ENCODE measurements around the gene GNB5. TPM values are rescaled to one million over a fixed set of nuclear protein-coding genes. Genes with fewer than 3 reads are reported as not detected.
"Not testable (repeated sequence)": the region's sequence is repeated elsewhere in the genome, so short reads cannot be mapped to it uniquely, and the experiment has no call there.

Gene GNB5
- total RNA-seq, 1 experiment from 2014 or later = 40.1 TPM

DNA sequence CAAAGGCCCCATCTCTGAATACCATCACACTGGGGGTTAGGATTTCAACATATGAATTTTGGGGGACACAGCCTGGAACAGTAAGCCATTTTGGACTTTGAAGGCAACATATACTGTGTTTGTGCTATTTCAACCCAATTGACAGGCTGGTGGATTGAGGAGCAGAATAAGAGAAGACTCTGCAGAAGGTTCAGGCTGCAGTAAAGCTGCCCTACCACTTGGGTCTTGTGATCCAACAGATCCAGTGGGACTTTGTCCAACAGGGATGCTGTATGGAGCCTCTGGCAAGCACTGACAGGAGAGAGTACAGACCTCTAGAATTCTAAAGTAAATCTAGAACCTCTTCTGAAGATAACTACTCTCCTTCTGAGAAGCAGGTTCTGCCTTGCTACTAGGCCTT is 77.5 kb downstream of the GNB5 start:
- DNase-seq (ENCODE audit: low read depth) = no peak

DNA sequence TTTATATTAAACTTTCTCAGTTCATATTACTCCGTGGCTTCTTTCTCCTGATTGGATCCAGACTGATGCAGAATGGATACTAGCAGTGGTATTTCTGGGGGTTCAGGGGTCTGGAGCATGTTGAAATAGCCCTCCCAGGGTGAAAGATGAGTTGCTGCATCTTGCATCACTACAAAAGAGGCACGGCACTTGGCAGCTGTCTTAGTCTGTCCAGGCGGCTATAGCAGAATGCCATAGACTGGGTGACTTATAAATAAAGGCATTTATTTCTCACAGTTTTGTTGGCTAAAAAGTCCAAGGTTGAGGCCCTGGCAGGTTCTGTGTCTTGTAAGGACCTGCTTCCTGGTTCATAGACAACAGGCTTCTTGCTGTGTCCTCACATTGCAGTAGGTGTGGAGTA is 78.0 kb downstream of the GNB5 start:
- peak; percentile 82 for DNase-seq (ENCODE audit: low read depth)

GRCh38 chr15:52112203-52112750 is 78.9 kb downstream of the GNB5 start:
- DNase-seq (ENCODE audit: low read depth) = no peak

- DNase-seq (ENCODE audit: low read depth) = no peak
Observed at GRCh38 chr15:52111517-52112202, 79.5 kb downstream of the GNB5 start.

GRCh38 chr15:52109559-52110451 is 81.4 kb downstream of the GNB5 start:
- no peak for DNase-seq (ENCODE audit: low read depth)

- no peak for DNase-seq (ENCODE audit: low read depth)
Observed at GRCh38 chr15:52107238-52107637, 84.0 kb downstream of the GNB5 start.

- DNase-seq (ENCODE audit: low read depth) = no peak
Observed at GRCh38 chr15:52106641-52107040, 84.6 kb downstream of the GNB5 start.

- no peak for DNase-seq (ENCODE audit: low read depth)
Observed at GRCh38 chr15:52105846-52106245, 85.3 kb downstream of the GNB5 start.

- DNase-seq (ENCODE audit: low read depth) = no peak
Observed at GRCh38 chr15:52104532-52105004, 86.6 kb downstream of the GNB5 start.

DNA sequence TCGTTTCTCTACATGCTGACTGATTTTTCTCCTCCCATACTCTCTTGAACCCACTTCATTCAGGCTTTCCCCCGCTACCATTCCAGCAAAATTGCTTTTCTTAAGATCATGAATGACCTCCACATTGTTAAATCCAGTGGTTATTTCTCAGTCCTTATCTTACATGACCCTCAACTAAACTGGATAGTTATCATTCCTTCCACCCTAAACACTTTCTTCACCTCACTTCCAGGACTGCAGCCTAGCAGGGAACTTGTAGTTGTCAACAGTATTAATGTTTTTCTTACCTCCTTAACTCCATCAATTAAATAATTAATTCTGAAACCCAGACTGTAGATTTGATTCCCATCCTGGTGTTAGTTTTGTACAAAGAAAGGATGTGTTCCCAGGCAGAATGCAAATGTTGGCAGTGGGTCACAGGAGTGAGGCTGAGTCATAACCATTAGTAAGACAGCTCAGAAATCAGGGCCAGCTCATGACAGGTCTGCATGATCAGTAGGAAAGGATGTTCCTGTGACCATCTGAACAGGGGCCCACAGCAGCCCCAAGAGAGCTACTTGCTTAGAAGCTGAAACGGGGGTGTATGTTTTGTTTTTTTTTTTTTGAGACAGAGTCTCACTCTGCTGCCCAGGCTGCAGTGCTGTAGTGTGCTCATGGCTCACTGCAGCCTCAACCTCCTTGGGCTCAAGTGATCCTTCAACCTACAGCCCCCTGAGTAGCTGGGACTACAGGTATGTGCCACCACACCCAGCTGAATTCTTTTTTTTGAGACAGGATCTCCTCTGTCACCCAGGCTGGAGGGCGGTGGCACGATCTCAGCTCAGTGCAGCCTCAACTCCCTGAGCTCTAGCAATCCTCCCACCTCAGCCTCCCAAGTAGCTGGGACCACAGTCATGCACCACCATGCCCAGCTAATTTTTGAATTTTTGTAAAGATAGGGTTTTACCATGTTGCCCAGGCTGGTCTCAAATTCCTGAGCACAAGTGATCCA is 87.7 kb downstream of the GNB5 start:
- DNase-seq (ENCODE audit: low read depth) = peak; percentile 97

DNA sequence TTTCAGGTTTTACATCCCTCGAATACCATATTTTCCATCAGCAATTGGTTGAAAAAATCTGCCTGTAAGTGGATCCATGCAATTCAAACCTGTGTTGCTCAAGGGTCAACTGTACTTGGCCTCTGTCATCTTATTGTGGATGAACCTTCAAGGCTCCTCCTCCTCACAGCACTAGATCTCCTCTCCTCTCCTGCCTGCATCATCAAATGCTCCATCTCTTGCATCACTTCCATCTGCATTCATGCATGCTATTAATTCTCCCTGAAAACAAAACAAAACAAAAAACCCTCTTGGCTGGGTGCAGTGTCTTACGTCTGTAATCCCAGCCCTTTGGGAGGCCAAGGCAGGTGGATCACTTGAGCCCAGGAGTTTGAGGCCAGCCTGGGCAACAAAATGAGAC is 88.7 kb downstream of the GNB5 start:
- peak; percentile 82 for DNase-seq (ENCODE audit: low read depth)

DNA sequence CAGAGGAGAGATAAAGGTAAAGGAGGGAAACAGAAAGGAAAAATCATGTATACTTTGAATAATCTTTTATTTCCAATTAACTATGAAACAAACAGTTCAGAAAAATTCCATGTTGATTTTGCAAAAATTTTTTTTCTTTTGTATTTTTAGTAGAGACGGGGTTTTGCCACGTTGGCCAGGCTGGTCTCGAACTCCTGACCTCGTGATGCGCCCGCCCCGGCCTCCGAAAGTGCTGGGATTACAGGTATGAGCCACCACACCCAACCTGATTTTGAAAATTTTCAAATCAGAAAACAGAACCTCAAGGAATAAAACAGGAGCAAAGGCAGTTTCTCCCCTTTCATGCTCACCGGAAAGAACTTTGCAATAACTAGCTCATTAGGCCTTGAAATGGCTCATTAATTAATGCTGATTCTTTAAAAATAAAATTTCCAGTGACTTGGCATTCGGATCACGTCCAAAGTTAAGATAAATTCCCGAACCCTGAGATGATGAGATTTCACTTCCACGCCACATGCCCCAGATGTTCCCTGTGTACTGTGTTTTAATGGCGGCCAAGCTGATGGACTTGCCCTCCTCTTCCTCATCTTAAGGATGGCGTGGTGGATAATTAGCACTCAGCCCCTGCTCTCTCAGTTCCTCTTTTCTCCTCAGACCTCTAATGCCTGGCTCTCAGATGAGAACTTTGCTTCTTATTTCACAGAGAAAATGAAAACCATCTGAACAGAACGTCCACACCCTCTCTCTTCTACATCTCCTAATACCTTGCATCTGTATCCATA is 89.5 kb downstream of the GNB5 start:
- DNase-seq (ENCODE audit: low read depth) = no peak

- DNase-seq (ENCODE audit: low read depth) = peak; percentile 92
Observed at GRCh38 chr15:52100807-52101442, 90.3 kb downstream of the GNB5 start.

- DNase-seq (ENCODE audit: low read depth) = no peak
Observed at GRCh38 chr15:52099651-52100272, 91.4 kb downstream of the GNB5 start.

GRCh38 chr15:52098323-52098722 is 92.9 kb downstream of the GNB5 start:
- peak; percentile 66 for DNase-seq (ENCODE audit: low read depth)

- peak; percentile 53 for DNase-seq (ENCODE audit: low read depth)
Observed at GRCh38 chr15:52097180-52097579, 94.0 kb downstream of the GNB5 start.

- DNase-seq (ENCODE audit: low read depth) = not testable (repeated sequence)
Observed at GRCh38 chr15:52096536-52096935, 94.7 kb downstream of the GNB5 start.

- peak; percentile 94 for DNase-seq (ENCODE audit: low read depth)
Observed at GRCh38 chr15:52095597-52096262, 95.5 kb downstream of the GNB5 start.

Data from LHCN-M2 (cell line).